SK-N-SH (cell line): ENCODE data around the gene NOL4L. TPM values are rescaled to one million over a fixed set of nuclear protein-coding genes. Genes with fewer than 3 reads are reported as not detected.
A peak's percentile ranks its signal among the peaks of the same experiment; 100 is the strongest.

ENCODE experiments used
- CTCF ChIA-PET: fragments of 300-600, 350-600 bp; formaldehyde crosslinking; extraction: SDS; loops from one replicate; lab custom pipeline; 2021; lab: Yijun Ruan, JAX
- POLR2A ChIA-PET: fragments of 350-600 bp; sonication (Branson Sonifier 250); formaldehyde crosslinking; extraction: SDS; loops from one replicate; lab custom pipeline; 2020; ENCODE audit warnings: antibody characterized with exemption, inconsistent platforms; lab: Yijun Ruan, JAX
- DNase-seq: peaks from one replicate; pipeline ENCODE4 v3.0.0; 2012
- H2AFZ ChIP-seq: fragments of 200-600 bp; sonication (generic); 2 replicates; pipeline ENCODE4 v1.8.1; 2016; ENCODE audit warnings: antibody characterized with exemption, mild to moderate bottlenecking, low read depth
- H3F3A ChIP-seq: fragments of 200-600 bp; sonication (generic); replicated peaks from 2 replicates; pipeline ENCODE3; 2016; ENCODE audit warnings: antibody characterized with exemption, mild to moderate bottlenecking; ENCODE audit not compliant: insufficient read depth
- H3K27ac ChIP-seq, 2 experiments: fragments of 200-500 bp in 1 of 2; fragments of 200-600 bp in 1 of 2; sonication (Bioruptor generic) in 1 of 2; sonication (generic), shearing (Covaris generic) in 1 of 2; 2 replicates each; pipeline versions ENCODE4 v1.5.1 to v1.6.1; 2014 to 2016; ENCODE audit warnings: low read depth in 2 of 2, inconsistent platforms in 1 of 2, low read length in 1 of 2, mild to moderate bottlenecking in 1 of 2, mixed read lengths in 1 of 2
- H3K27me3 ChIP-seq: fragments of 200-600 bp; sonication (generic), shearing (Covaris generic); 2 replicates; pipeline ENCODE4 v1.6.1; 2016; ENCODE audit warnings: mixed run types; ENCODE audit not compliant: insufficient read depth
- H3K36me3 ChIP-seq, 2 experiments: fragments of 200-500 bp in 1 of 2; fragments of 200-600 bp in 1 of 2; sonication (Bioruptor generic) in 1 of 2; sonication (generic) in 1 of 2; replicated peaks in 1 of 2; 2 replicates each; pipeline versions ENCODE3 to v1.5.1; 2014 to 2016; ENCODE audit warnings: low read length in 1 of 2, mild to moderate bottlenecking in 1 of 2; ENCODE audit not compliant: insufficient read depth in 2 of 2, control insufficient read depth in 1 of 2
- H3K4me1 ChIP-seq, 2 experiments: fragments of 200-500 bp in 1 of 2; fragments of 200-600 bp in 1 of 2; sonication (Bioruptor generic) in 1 of 2; sonication (generic), shearing (Covaris generic) in 1 of 2; 2 replicates each; pipeline versions ENCODE4 v1.5.1 to v1.6.1; 2014 to 2016; ENCODE audit warnings: low read depth in 1 of 2, low read length in 1 of 2, mixed run types in 1 of 2; ENCODE audit not compliant: insufficient read depth in 2 of 2, control insufficient read depth in 1 of 2
- H3K4me2 ChIP-seq: fragments of 200-600 bp; sonication (generic), shearing (Covaris generic); 2 replicates; pipeline ENCODE4 v1.6.1; 2017; ENCODE audit warnings: mixed run types
- H3K4me3 ChIP-seq, 2 experiments: fragments of 200-500 bp in 1 of 2; fragments of 200-600 bp in 1 of 2; sonication (Bioruptor generic) in 1 of 2; sonication (generic), shearing (Covaris generic) in 1 of 2; 2 replicates each; pipeline versions ENCODE4 v1.5.1 to v1.8.1; 2014 to 2016; ENCODE audit warnings: low read depth in 2 of 2, inconsistent platforms in 1 of 2, low read length in 1 of 2, mild to moderate bottlenecking in 1 of 2, mixed read lengths in 1 of 2, moderate library complexity in 1 of 2
- H3K79me2 ChIP-seq: fragments of 200-600 bp; sonication (generic); 2 replicates; pipeline ENCODE4 v1.8.1; 2017; ENCODE audit warnings: mild to moderate bottlenecking; ENCODE audit not compliant: insufficient read depth
- H3K9ac ChIP-seq: fragments of 200-600 bp; sonication (generic); 2 replicates; pipeline ENCODE4 v1.6.1; 2017; ENCODE audit warnings: mixed run types
- H3K9me2 ChIP-seq: fragments of 200-600 bp; sonication (generic); 2 replicates; pipeline ENCODE4 v1.6.1; 2017; ENCODE audit warnings: mixed run types
- H3K9me3 ChIP-seq: fragments of 200-600 bp; sonication (generic); 2 replicates; pipeline ENCODE4 v1.6.1; 2017; ENCODE audit warnings: mixed run types, mild to moderate bottlenecking, moderate library complexity
- H4K20me1 ChIP-seq: fragments of 200-600 bp; sonication (generic); 2 replicates; pipeline ENCODE4 v1.6.1; 2017; ENCODE audit warnings: mild to moderate bottlenecking, mixed run types; ENCODE audit not compliant: insufficient read depth
- ELF1 ChIP-seq: IDR thresholded peaks from 2 replicates; pipeline ENCODE4 v1.4.0; 2012
- EZH2phosphoT487 ChIP-seq: fragments of 200-600 bp; sonication (generic); IDR thresholded peaks from 2 replicates; pipeline ENCODE4 v1.6.1; 2017; ENCODE audit warnings: low read depth, mixed run types, mild to moderate bottlenecking, antibody characterized with exemption, moderate library complexity, borderline replicate concordance
- FOSL2 ChIP-seq: IDR thresholded peaks from 2 replicates; pipeline ENCODE4 v1.4.0; 2012; ENCODE audit warnings: low read depth, mild to moderate bottlenecking, moderate library complexity, borderline replicate concordance
- FOXJ3 ChIP-seq: sonication (generic); formaldehyde crosslinking; IDR thresholded peaks from 2 replicates; pipeline ENCODE4 v1.5.1; 2020; ENCODE audit warnings: mild to moderate bottlenecking, missing genetic modification reagents
- GABPA ChIP-seq: IDR thresholded peaks from 2 replicates; pipeline ENCODE4 v1.4.0; 2012; ENCODE audit warnings: low read depth, mild to moderate bottlenecking
- JUND ChIP-seq: IDR thresholded peaks from 2 replicates; pipeline ENCODE4 v1.4.0; 2012
- MEF2A ChIP-seq: IDR thresholded peaks from 2 replicates; pipeline ENCODE4 v1.4.0; 2012; ENCODE audit warnings: low read depth, borderline replicate concordance
- NFIC ChIP-seq: IDR thresholded peaks from 2 replicates; pipeline ENCODE4 v1.4.0; 2012; ENCODE audit warnings: borderline replicate concordance
- NRF1 ChIP-seq: IDR thresholded peaks from 2 replicates; pipeline ENCODE4 v1.6.1; 2012; ENCODE audit warnings: low read depth, mild to moderate bottlenecking, low read length
- POLR2AphosphoS5 ChIP-seq: IDR thresholded peaks from 2 replicates; pipeline ENCODE4 v1.6.1; 2012; ENCODE audit warnings: low read depth, low read length
- RAD21 ChIP-seq: IDR thresholded peaks from 2 replicates; pipeline ENCODE4 v1.6.1; 2012; ENCODE audit warnings: mild to moderate bottlenecking, low read length
- RFX5 ChIP-seq: IDR thresholded peaks from 2 replicates; pipeline ENCODE4 v1.6.1; 2012; ENCODE audit warnings: mild to moderate bottlenecking, improper control_type of control experiment, low read length
- SIN3A ChIP-seq: IDR thresholded peaks from 2 replicates; pipeline ENCODE4 v1.6.1; 2012; ENCODE audit warnings: low read depth, mild to moderate bottlenecking, low read length, moderate library complexity, borderline replicate concordance
- SMC3 ChIP-seq: IDR thresholded peaks from 2 replicates; pipeline ENCODE4 v1.6.1; 2012; ENCODE audit warnings: low read depth, low read length, improper control_type of control experiment
- TAF1 ChIP-seq: IDR thresholded peaks from 2 replicates; pipeline ENCODE4 v1.6.1; 2012; ENCODE audit warnings: low read depth, mild to moderate bottlenecking, low read length, moderate library complexity, borderline replicate concordance
- TCF12 ChIP-seq: IDR thresholded peaks from 2 replicates; pipeline ENCODE4 v1.4.0; 2012
- TEAD4 ChIP-seq: IDR thresholded peaks from 2 replicates; pipeline ENCODE4 v1.4.0; 2012; ENCODE audit warnings: mild to moderate bottlenecking, borderline replicate concordance; ENCODE audit not compliant: insufficient read depth
- YY1 ChIP-seq: IDR thresholded peaks from 2 replicates; pipeline ENCODE4 v1.4.0; 2012; ENCODE audit warnings: low read depth, mild to moderate bottlenecking
- WGBS: methylation state at CpG from one replicate; pipeline ENCODE4 v1.1.6; 2017; ENCODE audit warnings: low lambda C conversion rate; 5-methylcytosine and 5-hydroxymethylcytosine counted together
- polyA plus RNA-seq, 3 experiments: library from polyadenylated mRNA; depleted of rRNA; stranded (reverse); fragments of >200 nt; gene quantifications; 2 replicates each; pipeline ENCODE4 v1.2.3, GENCODE V29; 2012
- TF ChIP-seq, protein P1 (sequence below): IDR thresholded peaks from 2 replicates; pipeline ENCODE4 v1.4.0; 2012; ENCODE audit warnings: low read depth, borderline replicate concordance
- TF ChIP-seq, protein P2 (sequence below): fragments of 200-600 bp; sonication (generic); IDR thresholded peaks from 2 replicates; pipeline ENCODE4 v1.6.1; 2017; ENCODE audit warnings: antibody characterized with exemption, mild to moderate bottlenecking, moderate library complexity

The NOL4L gene
- polyA plus RNA-seq, 1 of the 3 experiments (the other 2 are of a cell fraction): 14.3 TPM

DNA sequence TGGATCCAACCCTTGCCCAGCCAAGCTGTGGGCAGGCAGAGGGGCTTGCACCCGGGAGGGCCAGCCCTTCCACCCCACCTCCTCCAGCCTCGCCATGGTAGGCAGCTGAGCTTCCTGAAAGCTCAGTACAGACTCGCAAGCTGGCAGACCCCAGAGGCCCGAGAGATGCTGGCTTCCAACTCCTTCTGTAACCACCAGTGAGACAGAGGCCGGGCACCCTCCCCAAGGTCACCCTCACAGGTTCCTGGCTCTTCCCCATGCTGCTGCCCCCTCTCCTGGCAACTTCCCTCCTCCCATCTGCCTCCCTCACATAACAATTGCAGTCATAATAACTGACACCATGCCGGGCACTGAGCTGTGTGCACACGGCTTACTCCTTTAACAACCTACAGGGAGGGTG is 26.2 kb upstream of the NOL4L start (continued):
- TF ChIP-seq, protein P1, sequence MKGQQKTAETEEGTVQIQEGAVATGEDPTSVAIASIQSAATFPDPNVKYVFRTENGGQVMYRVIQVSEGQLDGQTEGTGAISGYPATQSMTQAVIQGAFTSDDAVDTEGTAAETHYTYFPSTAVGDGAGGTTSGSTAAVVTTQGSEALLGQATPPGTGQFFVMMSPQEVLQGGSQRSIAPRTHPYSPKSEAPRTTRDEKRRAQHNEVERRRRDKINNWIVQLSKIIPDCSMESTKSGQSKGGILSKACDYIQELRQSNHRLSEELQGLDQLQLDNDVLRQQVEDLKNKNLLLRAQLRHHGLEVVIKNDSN: no peak
- no peak for TF ChIP-seq GABPA
- TF ChIP-seq JUND: no peak
- no peak for TF ChIP-seq YY1
- TF ChIP-seq FOXJ3 (CRISPR knock-in tag): no peak
- TF ChIP-seq MEF2A: no peak
- TF ChIP-seq ELF1: no peak

DNA sequence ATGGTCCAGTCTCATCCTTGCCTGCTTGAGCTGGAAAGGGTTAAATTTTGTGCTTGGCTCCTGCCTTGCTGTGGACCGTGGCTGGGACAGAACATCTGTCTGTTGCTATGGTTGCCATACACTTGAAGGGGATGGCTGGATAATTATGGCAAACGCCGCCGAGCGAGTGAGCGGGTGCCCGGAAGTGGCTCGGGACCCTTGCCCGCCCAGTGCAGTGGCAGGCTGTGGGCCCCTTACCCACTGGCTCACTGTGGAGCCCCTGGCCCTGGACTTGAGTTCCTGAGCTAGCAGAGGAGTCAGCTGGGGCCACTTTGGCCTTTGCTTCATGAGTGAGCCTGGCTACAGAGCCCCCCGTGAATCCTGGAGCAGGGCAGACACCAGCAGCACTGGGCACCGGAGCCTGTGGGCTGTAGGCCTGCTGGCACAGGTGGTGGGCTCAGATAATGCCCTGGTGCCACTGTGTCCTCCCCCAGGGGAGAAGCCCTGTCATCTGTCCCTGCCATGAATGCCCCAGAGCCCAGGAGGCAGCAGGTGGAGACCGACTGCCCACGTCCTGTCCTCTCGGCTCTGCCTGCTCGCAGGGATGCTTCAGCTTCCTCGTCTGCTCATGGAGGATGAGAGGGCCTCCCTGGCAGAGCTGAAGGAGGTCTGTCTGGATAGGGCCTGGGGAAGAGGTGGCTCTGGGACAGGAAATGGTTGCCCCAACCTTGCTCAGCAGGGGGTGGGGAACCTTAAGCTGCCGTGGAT is 25.5 kb upstream of the NOL4L start:
- DNase-seq: peak; percentile 77
- Histone ChIP-seq H3K27me3 (peaks cover 14% of the 10 kb centered on the region; the same call in 1 of the 2 replicates), H3K4me3 (no peak overlapping the region), H3K4me2 (no peak overlapping the region), H3K79me2 (no peaks in the 10 kb centered on the region), H3K27ac (0 out of 4 replicates have a peak overlapping the region, but pooled peaks of 1 of the 2 experiments have one; percentile 4), H3K9me2 (no peaks in the 10 kb centered on the region), H3K36me3 (no peaks in the 10 kb centered on the region), H3F3A (no peaks in the 10 kb centered on the region), H3K9ac (no peak overlapping the region), H3K4me1 (peaks cover 0 to 19% of the 10 kb centered on the region in 2 experiments; a peak in 1 of 4 replicates), H3K9me3 (no peaks in the 10 kb centered on the region), H4K20me1 (no peaks in the 10 kb centered on the region), H2AFZ (no peak overlapping the region)
- WGBS: 62% methylated on average over 6 of the region's 17 CpGs
- ChIA-PET CTCF (interaction anchor here (0.7 to 1.1 kb wide), 4 partner anchors 9 to 86 kb away, joined by 3 read pairs; partner anchors contain the start of gene C20orf203), POLR2A (no interaction called here)
- TF ChIP-seq FOSL2 (no peak), RFX5 (no peak), TAF1 (no peak), NRF1 (no peak), MEF2A (no peak), TCF12 (no peak), TEAD4 (no peak), JUND (no peak), RAD21 (no peak), YY1 (no peak), GABPA (no peak), NFIC (no peak), SMC3 (no peak), SIN3A (no peak), POLR2AphosphoS5 (no peak), EZH2phosphoT487 (no peak)
- TF ChIP-seq, protein P2, sequence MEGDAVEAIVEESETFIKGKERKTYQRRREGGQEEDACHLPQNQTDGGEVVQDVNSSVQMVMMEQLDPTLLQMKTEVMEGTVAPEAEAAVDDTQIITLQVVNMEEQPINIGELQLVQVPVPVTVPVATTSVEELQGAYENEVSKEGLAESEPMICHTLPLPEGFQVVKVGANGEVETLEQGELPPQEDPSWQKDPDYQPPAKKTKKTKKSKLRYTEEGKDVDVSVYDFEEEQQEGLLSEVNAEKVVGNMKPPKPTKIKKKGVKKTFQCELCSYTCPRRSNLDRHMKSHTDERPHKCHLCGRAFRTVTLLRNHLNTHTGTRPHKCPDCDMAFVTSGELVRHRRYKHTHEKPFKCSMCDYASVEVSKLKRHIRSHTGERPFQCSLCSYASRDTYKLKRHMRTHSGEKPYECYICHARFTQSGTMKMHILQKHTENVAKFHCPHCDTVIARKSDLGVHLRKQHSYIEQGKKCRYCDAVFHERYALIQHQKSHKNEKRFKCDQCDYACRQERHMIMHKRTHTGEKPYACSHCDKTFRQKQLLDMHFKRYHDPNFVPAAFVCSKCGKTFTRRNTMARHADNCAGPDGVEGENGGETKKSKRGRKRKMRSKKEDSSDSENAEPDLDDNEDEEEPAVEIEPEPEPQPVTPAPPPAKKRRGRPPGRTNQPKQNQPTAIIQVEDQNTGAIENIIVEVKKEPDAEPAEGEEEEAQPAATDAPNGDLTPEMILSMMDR: no peak
